HS-5 (cell line): ENCODE data around the gene RPS2.
A peak's percentile ranks its signal among the peaks of the same experiment; 100 is the strongest.
"Not testable (repeated sequence)": the region's sequence is repeated elsewhere in the genome, so short reads cannot be mapped to it uniquely, and the experiment has no call there.

Experiments
- DNase-seq: peaks from one replicate; pipeline ENCODE4 v3.0.0-alpha.2; 2012; ENCODE audit warnings: low read depth

The RPS2 gene

GRCh38 chr16:1964506-1965395, at the start of gene RPS2:
RPS2 (minus strand) TSS chr16:1964826; CDS start chr16:1964625, 201 bp downstream.
- peak; percentile 83 for DNase-seq

GRCh38 chr16:2013527-2013926, 48.9 kb upstream of the RPS2 start:
- no peak for DNase-seq

GRCh38 chr16:2011726-2012125, 47.1 kb upstream of the RPS2 start:
- not testable (repeated sequence) for DNase-seq

- DNase-seq, result peak; percentile 40
Observed at GRCh38 chr16:2009791-2010510, 45.3 kb upstream of the RPS2 start, which contains the start of gene ZNF598. ZNF598 (minus strand) TSS chr16:2009821.

- DNase-seq, result no peak
Observed at GRCh38 chr16:2009164-2009711, 44.6 kb upstream of the RPS2 start.

- DNase-seq, result no peak
Observed at GRCh38 chr16:2008631-2009163, 44.1 kb upstream of the RPS2 start.

GRCh38 chr16:2008009-2008526, 43.4 kb upstream of the RPS2 start:
- DNase-seq, result peak; percentile 64

GRCh38 chr16:2007081-2007836, 42.6 kb upstream of the RPS2 start:
- DNase-seq, result no peak

- no peak for DNase-seq
Observed at GRCh38 chr16:2006317-2006716, 41.7 kb upstream of the RPS2 start.

- no peak for DNase-seq
Observed at GRCh38 chr16:2005646-2006045, 41.0 kb upstream of the RPS2 start.

GRCh38 chr16:2004795-2005517, 40.3 kb upstream of the RPS2 start:
- no peak for DNase-seq

- no peak for DNase-seq
Observed at GRCh38 chr16:2003827-2004641, 39.4 kb upstream of the RPS2 start.

GRCh38 chr16:2003231-2003826, 38.7 kb upstream of the RPS2 start:
- no peak for DNase-seq

- DNase-seq, result no peak
Observed at GRCh38 chr16:2002406-2003230, 38.0 kb upstream of the RPS2 start.

GRCh38 chr16:2001456-2002355, 37.1 kb upstream of the RPS2 start:
- no peak for DNase-seq

- DNase-seq, result no peak
Observed at GRCh38 chr16:2001035-2001434, 36.4 kb upstream of the RPS2 start.

GRCh38 chr16:1999866-2000514, 35.4 kb upstream of the RPS2 start:
- no peak for DNase-seq
